ENCODE measurements around the gene TMED8. TPM values are rescaled to one million over a fixed set of nuclear protein-coding genes. Genes with fewer than 3 reads are reported as not detected.

TMED8 gene
- total RNA-seq (2022; extraction: Qiagen RNA extraction): 5.4 to 8.0 TPM (median 7.1 TPM) in 5 replicates

GRCh38 chr14:77376771-77377501 is at the start of gene TMED8, which contains the start of gene SAMD15:
Gene TMED8, minus strand, starts transcription at chr14:77377094. Its CDS starts 41 bp downstream, at chr14:77377053.
Gene SAMD15, plus strand, starts transcription at chr14:77377379. Its CDS starts 40 bp downstream, at chr14:77377419.

GRCh38 chr14:77423423-77423822 is 46.5 kb upstream of the TMED8 start, which contains the start of gene NOXRED1:
Gene NOXRED1, minus strand, starts transcription at chr14:77423523. Its CDS starts 634 bp downstream, at chr14:77422889.

GRCh38 chr14:77320238-77320935 is 56.5 kb downstream of the TMED8 start, which contains the start of gene POMT2:
Gene POMT2, minus strand, starts transcription at chr14:77320883. Its CDS starts 202 bp downstream, at chr14:77320681.

Other genes starting within 250 kb of the TMED8 start
- gene ZDHHC22, start 235.3 kb downstream of the TMED8 start, total RNA-seq (2022; extraction: Qiagen RNA extraction): 0.20 to 0.46 TPM (median 0.34 TPM) in 5 replicates
- 0.78 to 1.4 TPM (median 0.96 TPM) in 5 replicates for gene TMEM63C, start 195.3 kb downstream of the TMED8 start, total RNA-seq (2022; extraction: Qiagen RNA extraction)
- gene NGB, start 105.9 kb downstream of the TMED8 start, total RNA-seq (2022; extraction: Qiagen RNA extraction): not detected in 5 replicates
- 28.5 to 33.6 TPM (median 33.2 TPM) in 5 replicates for gene POMT2, start 56.2 kb downstream of the TMED8 start, total RNA-seq (2022; extraction: Qiagen RNA extraction)
- 31.4 to 36.5 TPM (median 36.3 TPM) in 5 replicates for gene GSTZ1, start 56.1 kb downstream of the TMED8 start, total RNA-seq (2022; extraction: Qiagen RNA extraction)
- 1.7 to 2.7 TPM (median 2.1 TPM) in 5 replicates for gene SAMD15, start 285 bp upstream of the TMED8 start, total RNA-seq (2022; extraction: Qiagen RNA extraction)
- gene NOXRED1, start 46.4 kb upstream of the TMED8 start, total RNA-seq (2022; extraction: Qiagen RNA extraction): 0.08 to 0.18 TPM in 2 of 5 replicates, not detected in the others
- 13.1 to 15.5 TPM (median 13.9 TPM) in 5 replicates for gene VIPAS39, start 80.5 kb upstream of the TMED8 start, total RNA-seq (2022; extraction: Qiagen RNA extraction)
- 240 to 356 TPM (median 251 TPM) in 5 replicates for gene AHSA1, start 81.0 kb upstream of the TMED8 start, total RNA-seq (2022; extraction: Qiagen RNA extraction)
- 0.24 to 0.44 TPM (median 0.42 TPM) in 5 replicates for gene ISM2, start 121.7 kb upstream of the TMED8 start, total RNA-seq (2022; extraction: Qiagen RNA extraction)
- 24.5 to 32.3 TPM (median 30.1 TPM) in 5 replicates for gene SPTLC2, start 239.5 kb upstream of the TMED8 start, total RNA-seq (2022; extraction: Qiagen RNA extraction)